Endothelial cell of umbilical vein (primary cell): ENCODE data around the gene TENT4A. TPM values are rescaled to one million over a fixed set of nuclear protein-coding genes. Genes with fewer than 3 reads are reported as not detected.
A peak's percentile ranks its signal among the peaks of the same experiment; 100 is the strongest.

Experiments
- BruUV-seq: library from RNA; stranded (reverse); fragments of 400-500 nt; replicated peaks from 2 replicates; lab custom pipeline; 2021; lab: Mats Ljungman, UMichigan
- CTCF ChIA-PET: fragments of 300-600, 350-600 bp; sonication (Branson Sonifier 250); formaldehyde crosslinking; loops from one replicate; lab custom pipeline; 2021; ENCODE audit warnings: antibody characterized with exemption, inconsistent platforms; lab: Charles Lee
- POLR2A ChIA-PET: fragments of 300-600, 350-600 bp; sonication (Branson Sonifier 250); formaldehyde crosslinking; loops from one replicate; lab custom pipeline; 2021; ENCODE audit warnings: antibody characterized with exemption, inconsistent platforms; lab: Charles Lee
- DNase-seq: peaks from one replicate; pipeline ENCODE4 v3.0.0-alpha.2; 2011; ENCODE audit warnings: low read depth, low spot score
- FAIRE-seq: peaks from 2 replicates; lab custom pipeline; 2011; peaks lifted over from hg19 to GRCh38; lab: Jason Lieb, UNC
- H2AFZ ChIP-seq: 2 replicates; pipeline ENCODE4 v1.6.0; 2012; ENCODE audit warnings: low read depth, low read length, control low read depth, inconsistent platforms
- H3K27ac ChIP-seq: 2 replicates; pipeline ENCODE4 v1.5.1; 2011; ENCODE audit warnings: low read depth, mild to moderate bottlenecking, control low read depth, low read length, moderate library complexity; ENCODE audit not compliant: insufficient read depth
- H3K27me3 ChIP-seq, 2 experiments: 2 replicates each; pipeline versions ENCODE4 v1.6.0 to v1.6.1; 2011; ENCODE audit warnings: low read length in 2 of 2, mixed read lengths in 1 of 2; ENCODE audit not compliant: control insufficient read depth in 2 of 2, insufficient read depth in 2 of 2
- H3K36me3 ChIP-seq, 2 experiments: 2 replicates in 1 of 2; 3 replicates in 1 of 2; pipeline ENCODE4 v1.5.1; 2011; ENCODE audit warnings: low read length in 2 of 2, mild to moderate bottlenecking in 1 of 2, moderate library complexity in 1 of 2; ENCODE audit not compliant: control insufficient read depth in 2 of 2, insufficient read depth in 2 of 2; ENCODE audit errors: extremely low read depth in 1 of 2
- H3K4me1 ChIP-seq: 3 replicates; pipeline ENCODE4 v1.5.1; 2011; ENCODE audit warnings: mild to moderate bottlenecking, low read length; ENCODE audit not compliant: control insufficient read depth, insufficient read depth; ENCODE audit errors: extremely low read depth
- H3K4me2 ChIP-seq: 2 replicates; pipeline ENCODE4 v1.6.1; 2011; ENCODE audit warnings: low read length, control low read depth, mixed read lengths; ENCODE audit not compliant: insufficient read depth
- H3K4me3 ChIP-seq, 3 experiments: fragments of 200-600 bp in 1 of 3; sonication (generic), shearing (Covaris generic) in 1 of 3; replicated peaks in 1 of 3; 2 replicates each; pipeline ENCODE4 v1.5.1; 2011 to 2016; ENCODE audit warnings: control low read depth in 3 of 3, low read length in 3 of 3, mild to moderate bottlenecking in 2 of 3, inconsistent platforms in 1 of 3, low read depth in 1 of 3, moderate library complexity in 1 of 3; ENCODE audit not compliant: insufficient read depth in 1 of 3
- H3K79me2 ChIP-seq: 2 replicates; pipeline ENCODE4 v1.6.0; 2012; ENCODE audit warnings: low read length, inconsistent platforms; ENCODE audit not compliant: control insufficient read depth, insufficient read depth
- H3K9ac ChIP-seq: replicated peaks from 2 replicates; pipeline ENCODE3; 2011; ENCODE audit warnings: low read length, control low read depth; ENCODE audit not compliant: insufficient read depth; ENCODE audit errors: extremely low read depth
- H3K9me1 ChIP-seq: replicated peaks from 3 replicates; pipeline ENCODE4 v1.6.0; 2011; ENCODE audit warnings: mild to moderate bottlenecking, low read length; ENCODE audit not compliant: control insufficient read depth, insufficient read depth; ENCODE audit errors: extremely low read depth
- H3K9me3 ChIP-seq: replicated peaks from 2 replicates; pipeline ENCODE4 v1.5.1; 2012; ENCODE audit warnings: low read length, inconsistent platforms; ENCODE audit not compliant: control insufficient read depth, insufficient read depth
- H4K20me1 ChIP-seq: replicated peaks from 2 replicates; pipeline ENCODE3; 2011; ENCODE audit warnings: mild to moderate bottlenecking, low read length; ENCODE audit not compliant: control insufficient read depth, insufficient read depth; ENCODE audit errors: extremely low read depth
- CTCF ChIP-seq, 2 donors: IDR thresholded peaks; 1 replicate in 1 of 2; 2 replicates in 1 of 2; pipeline ENCODE4 v1.5.1; 2011; ENCODE audit warnings: low read length in 2 of 2, mild to moderate bottlenecking in 2 of 2, moderate library complexity in 2 of 2, control low read depth in 1 of 2, inconsistent platforms in 1 of 2, low read depth in 1 of 2; ENCODE audit not compliant: insufficient read depth in 1 of 2; ENCODE audit errors: extremely low read depth in 1 of 2
- EZH2 ChIP-seq: IDR thresholded peaks from 2 replicates; pipeline ENCODE4 v1.6.1; 2012; ENCODE audit warnings: borderline replicate concordance, low read depth, mild to moderate bottlenecking, moderate library complexity, low read length, inconsistent platforms; ENCODE audit not compliant: severe bottlenecking
- FOS ChIP-seq: IDR thresholded peaks from 2 replicates; pipeline ENCODE4 v1.6.1; 2011; ENCODE audit warnings: mild to moderate bottlenecking, low read length, moderate library complexity, borderline replicate concordance; ENCODE audit not compliant: insufficient read depth
- GATA2 ChIP-seq: IDR thresholded peaks from 2 replicates; pipeline ENCODE4 v1.7.0; 2011; ENCODE audit warnings: low read depth, mild to moderate bottlenecking, moderate library complexity, mixed read lengths, low read length; ENCODE audit not compliant: insufficient read length, insufficient read depth
- JUN ChIP-seq: IDR thresholded peaks from 2 replicates; pipeline ENCODE4 v1.6.1; 2011; ENCODE audit warnings: borderline replicate concordance, low read depth; ENCODE audit not compliant: insufficient read length, insufficient read depth
- MYC ChIP-seq: IDR thresholded peaks from one replicate; pipeline ENCODE4 v1.6.1; 2011; ENCODE audit warnings: mild to moderate bottlenecking, low read depth, low read length
- POLR2A ChIP-seq: IDR thresholded peaks from 2 replicates; pipeline ENCODE4 v1.6.1; 2012; ENCODE audit warnings: low read depth, mild to moderate bottlenecking, control low read depth, low read length
- POLR2AphosphoS5 ChIP-seq: IDR thresholded peaks from 2 replicates; pipeline ENCODE4 v1.6.1; 2012; ENCODE audit warnings: low read depth, mild to moderate bottlenecking, control low read depth, low read length, moderate library complexity; ENCODE audit not compliant: insufficient read depth
- dilution Hi-C: fragments of 300-500 bp; cut with MboI; formaldehyde crosslinking; loops from one replicate; pipeline ENCODE4 v1.15.0; 2019; ENCODE audit warnings: low sequenced_read_pairs; ENCODE audit not compliant: extremely low pct_ligation_motif_present
- intact Hi-C: fragments of 100-400 bp; cut with micrococcal nuclease; formaldehyde crosslinking; loops from one replicate; pipeline ENCODE4 v1.10.0; 2022
- polyA plus RNA-seq, 4 experiments: library from polyadenylated mRNA; depleted of rRNA in 3 of 4; stranded (reverse) in 3 of 4; unstranded in 1 of 4; fragments of >200 nt; gene quantifications; 2 replicates each; pipeline versions ENCODE4 v1.2.1 to v1.2.3, GENCODE V29; 2011 to 2012; ENCODE audit warnings: missing spikeins in 1 of 4
- total RNA-seq: library from RNA; stranded (reverse); gene quantifications from 2 replicates; pipeline ENCODE4 v1.2.3, GENCODE V29; 2021

The TENT4A gene
- total and polyA plus RNA-seq, 2 donors (not counting 3 experiments of a cell fraction or from before 2014, with no cell fraction given) = 10.2 to 35.4 TPM

- no peak overlapping the region for H3K4me3 ChIP-seq
- peak overlapping the region; percentile 96 for H3K4me2 ChIP-seq
- no peak overlapping the region for H2AFZ ChIP-seq
- DNase-seq (no peak), FAIRE-seq (no peak)
- no peak overlapping the region for H3K9ac ChIP-seq
- TF ChIP-seq JUN (no peak), POLR2A (no peak), MYC (no peak), POLR2AphosphoS5 (no peak), GATA2 (no peak), FOS (no peak), EZH2 (no peak)
- no peaks in the 10 kb centered on the region for H3K9me1 ChIP-seq
- POLR2A ChIA-PET = no interaction called here
- intact Hi-C loops (loop anchor here (2.0 kb wide), 1 partner anchor 25 kb away; the partner anchor contains the start of gene TENT4A), dilution Hi-C loops (no loop called here)
- no peaks in the 10 kb centered on the region for H3K9me3 ChIP-seq
- BruUV-seq = no TSS peak
- H3K27me3 ChIP-seq = peaks cover 0 to 2% of the 10 kb centered on the region in 2 experiments
- CTCF ChIA-PET = interaction anchor here (0.9 to 2.1 kb wide), 4 partner anchors 8 to 58 kb away, joined by 3 to 8 read pairs (median 5); partner anchors contain the start of genes NSUN2 and SRD5A1
- no peaks in the 10 kb centered on the region for H3K4me1 ChIP-seq
- no peaks in the 10 kb centered on the region for H3K79me2 ChIP-seq
- no peaks in the 10 kb centered on the region for H3K36me3 ChIP-seq
- H3K27ac ChIP-seq = no peak overlapping the region
- H4K20me1 ChIP-seq = no peaks in the 10 kb centered on the region
These were observed 25.7 kb upstream of the TENT4A start for GRCh38 chr5:6687505-6687904.

- dilution Hi-C loops = no loop called here
These were observed 20.3 kb upstream of the TENT4A start for GRCh38 chr5:6692906-6693305.

More at GRCh38 chr5:6692906-6693305, 20.3 kb upstream of the TENT4A start:
- Histone ChIP-seq H3K9me3 (no peaks in the 10 kb centered on the region), H3K4me3 (no peak overlapping the region), H3K4me1 (no peaks in the 10 kb centered on the region), H3K27ac (no peak overlapping the region), H3K27me3 (peaks cover 0 to 17% of the 10 kb centered on the region in 2 experiments), H3K36me3 (no peaks in the 10 kb centered on the region), H3K9me1 (no peaks in the 10 kb centered on the region), H3K79me2 (no peaks in the 10 kb centered on the region), H4K20me1 (no peaks in the 10 kb centered on the region), H3K4me2 (no peak overlapping the region), H2AFZ (no peak overlapping the region), H3K9ac (no peak overlapping the region)
- ChIA-PET CTCF (no interaction called here), POLR2A (no interaction called here)
- BruUV-seq = no TSS peak
- TF ChIP-seq MYC = no peak
- TF ChIP-seq GATA2 = no peak
- no peak for TF ChIP-seq CTCF (IDR thresholded peaks at IDR 0.05; ENCODE audit: extremely low read depth in 1 of 2, insufficient read depth in 1 of 2, low read depth in 1 of 2, low read length in 2 of 2)
- TF ChIP-seq JUN = no peak
- no peak for TF ChIP-seq EZH2
- DNase-seq (no peak), FAIRE-seq (no peak)
- intact Hi-C loops = no loop called here
